A549 (cell line): ENCODE results near the gene LTA4H. TPM values are rescaled to one million over a fixed set of nuclear protein-coding genes. Genes with fewer than 3 reads are reported as not detected.
A peak's percentile ranks its signal among the peaks of the same experiment; 100 is the strongest.

ENCODE experiments used
- ATAC-seq, 2 experiments: fragments of 200-7000 bp in 1 of 2; fragments of >200 bp in 1 of 2; cut with Nextera tagmentation in 1 of 2; cut with Tn5 transposase in 1 of 2; 3 replicates each; pipeline versions ENCODE4 v1.8.0 to v1.9.1; 2018 to 2020; ENCODE audit warnings: mild to moderate bottlenecking in 1 of 2, moderate library complexity in 1 of 2
- CTCF ChIA-PET: fragments of 300-600 bp; sonication (Branson Sonifier 250); formaldehyde crosslinking; extraction: SDS; loops from one replicate; lab custom pipeline; 2021; ENCODE audit warnings: antibody characterized with exemption, inconsistent platforms; lab: Yijun Ruan, JAX
- POLR2A ChIA-PET: fragments of 350-600 bp; formaldehyde crosslinking; extraction: SDS; loops from one replicate; lab custom pipeline; 2021; ENCODE audit warnings: antibody characterized with exemption, inconsistent platforms; lab: Yijun Ruan, JAX
- DNase-seq, 2 experiments: peaks; one replicate each; pipeline versions ENCODE4 v3.0.0 to v3.0.0-alpha.2; 2011 to 2016; ENCODE audit warnings: low read depth in 1 of 2, low spot score in 1 of 2
- FAIRE-seq: peaks from 2 replicates; lab custom pipeline; 2011; peaks lifted over from hg19 to GRCh38; lab: Jason Lieb, UNC
- H3K27ac ChIP-seq, 2 experiments: fragments of >200 bp; sonication (Bioruptor Twin); formaldehyde crosslinking; 3 replicates each; pipeline ENCODE4 v1.5.1; 2016 to 2017
- H3K4me1 ChIP-seq: fragments of >200 bp; sonication (Bioruptor Twin); formaldehyde crosslinking; 3 replicates; pipeline ENCODE4 v1.6.1; 2016
- H3K4me2 ChIP-seq: fragments of >200 bp; sonication (Bioruptor Twin); formaldehyde crosslinking; 3 replicates; pipeline ENCODE4 v1.6.1; 2016
- H3K4me3 ChIP-seq: fragments of >200 bp; sonication (Bioruptor Twin); formaldehyde crosslinking; 3 replicates; pipeline ENCODE4 v1.5.1; 2016
- H3K9me3 ChIP-seq: fragments of >200 bp; sonication (Bioruptor Twin); formaldehyde crosslinking; 3 replicates; pipeline ENCODE4 v1.6.1; 2016
- CTCF ChIP-seq: fragments of >200 bp; sonication (Bioruptor Twin); formaldehyde crosslinking; IDR thresholded peaks from 3 replicates; pipeline ENCODE4 v1.5.1; 2016
- EHF ChIP-seq: fragments of 250-450 bp; sonication (Bioruptor Pico); IDR thresholded peaks from 2 replicates; pipeline ENCODE4 v1.5.0; 2020; ENCODE audit warnings: mild to moderate bottlenecking
- HDAC2 ChIP-seq: fragments of 200-600 bp; sonication (generic); IDR thresholded peaks from 2 replicates; pipeline ENCODE4 v1.6.1; 2016
- HEYL ChIP-seq: fragments of 250-450 bp; sonication (Bioruptor Pico); IDR thresholded peaks from 2 replicates; pipeline ENCODE4 v1.8.0; 2021; ENCODE audit warnings: mild to moderate bottlenecking, moderate library complexity
- HOXA7 ChIP-seq: fragments of 250-450 bp; sonication (Bioruptor Pico); IDR thresholded peaks from 2 replicates; pipeline ENCODE4 v1.5.0; 2020; ENCODE audit warnings: mild to moderate bottlenecking, moderate library complexity
- HOXB13 ChIP-seq: fragments of 250-450 bp; sonication (Bioruptor Pico); IDR thresholded peaks from 2 replicates; pipeline ENCODE4 v1.5.0; 2020; ENCODE audit warnings: low read depth, mild to moderate bottlenecking, moderate library complexity
- JUN ChIP-seq, 2 experiments: fragments of >200 bp; sonication (Bioruptor Twin); formaldehyde crosslinking; IDR thresholded peaks; 2 replicates in 1 of 2; 3 replicates in 1 of 2; pipeline ENCODE4 v1.6.1; 2016 to 2017
- KDM5A ChIP-seq: fragments of 200-600 bp; sonication (generic); IDR thresholded peaks from 2 replicates; pipeline ENCODE4 v1.6.1; 2016; ENCODE audit warnings: antibody characterized with exemption, mild to moderate bottlenecking
- MAZ ChIP-seq: fragments of 150-350 bp; IDR thresholded peaks from 2 replicates; pipeline ENCODE4 v1.6.1; 2014; ENCODE audit warnings: antibody characterized with exemption, low read depth, low read length, borderline replicate concordance
- MYC ChIP-seq: IDR thresholded peaks from 2 replicates; pipeline ENCODE4 v1.6.1; 2012; ENCODE audit warnings: mild to moderate bottlenecking, inconsistent platforms, low read length, improper control_type of control experiment, borderline replicate concordance
- PHF8 ChIP-seq: fragments of 200-600 bp; sonication (generic); IDR thresholded peaks from 2 replicates; pipeline ENCODE4 v1.6.1; 2016; ENCODE audit warnings: low read depth, mild to moderate bottlenecking, antibody characterized with exemption, moderate library complexity, borderline replicate concordance
- RCOR1 ChIP-seq: fragments of 150-350 bp; IDR thresholded peaks from 2 replicates; pipeline ENCODE4 v1.6.1; 2014; ENCODE audit warnings: antibody characterized with exemption, low read length, low read depth
- RFX5 ChIP-seq: fragments of 450-650 bp; IDR thresholded peaks from 2 replicates; pipeline ENCODE4 v1.7.1; 2014; ENCODE audit warnings: antibody characterized with exemption, mild to moderate bottlenecking, moderate library complexity
- TP53 ChIP-seq: fragments of 250-450 bp; sonication (Bioruptor Pico); IDR thresholded peaks from 2 replicates; pipeline ENCODE4 v1.5.0; 2021; ENCODE audit warnings: mild to moderate bottlenecking, moderate library complexity
- USF2 ChIP-seq: fragments of 450-650 bp; IDR thresholded peaks from 2 replicates; pipeline ENCODE4 v1.6.1; 2014; ENCODE audit warnings: antibody characterized with exemption
- ZFP36 ChIP-seq: fragments of 450-650 bp; IDR thresholded peaks from 2 replicates; pipeline ENCODE4 v1.6.1; 2014; ENCODE audit warnings: borderline replicate concordance; ENCODE audit not compliant: partially characterized antibody
- WGBS: methylation state at CpG from one replicate; pipeline ENCODE4 v1.1.6; 2017; ENCODE audit errors: missing lambda C conversion rate; 5-methylcytosine and 5-hydroxymethylcytosine counted together
- polyA plus RNA-seq, 4 experiments: library from polyadenylated mRNA; depleted of rRNA in 3 of 4; stranded (reverse); fragments of >200 nt; fragmentation: RNase III in 1 of 4; extraction: RNeasy Plus Mini Kit Qiagen cat#74134 plus additional on column Dnase treatment in 1 of 4; gene quantifications; 2 replicates in 3 of 4; 3 replicates in 1 of 4; pipeline ENCODE4 v1.2.3, GENCODE V29; 2011 to 2017
- TF ChIP-seq, protein P1 (sequence below): fragments of 150-350 bp; IDR thresholded peaks from 2 replicates; pipeline ENCODE4 v1.6.1; 2014; ENCODE audit warnings: low read depth, mild to moderate bottlenecking, low read length
- TF ChIP-seq, protein P2 (sequence below): fragments of >200 bp; sonication (Bioruptor Twin); formaldehyde crosslinking; IDR thresholded peaks from 2 replicates; pipeline ENCODE4 v1.6.1; 2016
- TF ChIP-seq, protein P3 (sequence below): fragments of 200-600 bp; sonication (generic); IDR thresholded peaks from 2 replicates; pipeline ENCODE4 v1.6.1; 2016; ENCODE audit warnings: antibody characterized with exemption, mild to moderate bottlenecking, moderate library complexity

The LTA4H gene
- polyA plus RNA-seq, 2 of the 4 experiments (the other 2 are of a cell fraction): 126 to 174 TPM

- H3K4me3 ChIP-seq: peak overlapping the region; percentile 67
- FAIRE-seq: no peak
- peaks cover 18% of the 10 kb centered on the region for H3K4me1 ChIP-seq
- 2% methylated on average over 24 of the region's 25 CpGs for WGBS
- peak in 1 of 2 experiments; percentile 38 for DNase-seq
- H3K9me3 ChIP-seq: no peaks in the 10 kb centered on the region
- peak overlapping the region; percentile 78 to 90 for H3K27ac ChIP-seq
- POLR2A ChIA-PET: interaction anchor here (1.7 kb wide), 1 partner anchor 92 kb away, joined by 11 read pairs; the partner anchor contains the start of genes AMDHD1 and CCDC38
- TF ChIP-seq, protein P1, sequence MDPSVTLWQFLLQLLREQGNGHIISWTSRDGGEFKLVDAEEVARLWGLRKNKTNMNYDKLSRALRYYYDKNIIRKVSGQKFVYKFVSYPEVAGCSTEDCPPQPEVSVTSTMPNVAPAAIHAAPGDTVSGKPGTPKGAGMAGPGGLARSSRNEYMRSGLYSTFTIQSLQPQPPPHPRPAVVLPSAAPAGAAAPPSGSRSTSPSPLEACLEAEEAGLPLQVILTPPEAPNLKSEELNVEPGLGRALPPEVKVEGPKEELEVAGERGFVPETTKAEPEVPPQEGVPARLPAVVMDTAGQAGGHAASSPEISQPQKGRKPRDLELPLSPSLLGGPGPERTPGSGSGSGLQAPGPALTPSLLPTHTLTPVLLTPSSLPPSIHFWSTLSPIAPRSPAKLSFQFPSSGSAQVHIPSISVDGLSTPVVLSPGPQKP: no peak
- TF ChIP-seq TP53: no peak
- TF ChIP-seq JUN (IDR thresholded peaks at IDR 0.05): no peak
- no peak for TF ChIP-seq HOXA7 (CRISPR knock-in tag)
- no peak for TF ChIP-seq MAZ
- no peak for TF ChIP-seq USF2
- TF ChIP-seq RCOR1: no peak
- TF ChIP-seq PHF8: no peak
- TF ChIP-seq EHF (CRISPR knock-in tag): no peak
- no peak for TF ChIP-seq KDM5A
- no peak for TF ChIP-seq MYC
- no peak for TF ChIP-seq CTCF
- no peak for TF ChIP-seq HDAC2
- TF ChIP-seq, protein P2, sequence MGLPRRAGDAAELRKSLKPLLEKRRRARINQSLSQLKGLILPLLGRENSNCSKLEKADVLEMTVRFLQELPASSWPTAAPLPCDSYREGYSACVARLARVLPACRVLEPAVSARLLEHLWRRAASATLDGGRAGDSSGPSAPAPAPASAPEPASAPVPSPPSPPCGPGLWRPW: no peak
- no peak for TF ChIP-seq ZFP36
- TF ChIP-seq HOXB13 (CRISPR knock-in tag): no peak
- TF ChIP-seq RFX5: no peak
- TF ChIP-seq, protein P3, sequence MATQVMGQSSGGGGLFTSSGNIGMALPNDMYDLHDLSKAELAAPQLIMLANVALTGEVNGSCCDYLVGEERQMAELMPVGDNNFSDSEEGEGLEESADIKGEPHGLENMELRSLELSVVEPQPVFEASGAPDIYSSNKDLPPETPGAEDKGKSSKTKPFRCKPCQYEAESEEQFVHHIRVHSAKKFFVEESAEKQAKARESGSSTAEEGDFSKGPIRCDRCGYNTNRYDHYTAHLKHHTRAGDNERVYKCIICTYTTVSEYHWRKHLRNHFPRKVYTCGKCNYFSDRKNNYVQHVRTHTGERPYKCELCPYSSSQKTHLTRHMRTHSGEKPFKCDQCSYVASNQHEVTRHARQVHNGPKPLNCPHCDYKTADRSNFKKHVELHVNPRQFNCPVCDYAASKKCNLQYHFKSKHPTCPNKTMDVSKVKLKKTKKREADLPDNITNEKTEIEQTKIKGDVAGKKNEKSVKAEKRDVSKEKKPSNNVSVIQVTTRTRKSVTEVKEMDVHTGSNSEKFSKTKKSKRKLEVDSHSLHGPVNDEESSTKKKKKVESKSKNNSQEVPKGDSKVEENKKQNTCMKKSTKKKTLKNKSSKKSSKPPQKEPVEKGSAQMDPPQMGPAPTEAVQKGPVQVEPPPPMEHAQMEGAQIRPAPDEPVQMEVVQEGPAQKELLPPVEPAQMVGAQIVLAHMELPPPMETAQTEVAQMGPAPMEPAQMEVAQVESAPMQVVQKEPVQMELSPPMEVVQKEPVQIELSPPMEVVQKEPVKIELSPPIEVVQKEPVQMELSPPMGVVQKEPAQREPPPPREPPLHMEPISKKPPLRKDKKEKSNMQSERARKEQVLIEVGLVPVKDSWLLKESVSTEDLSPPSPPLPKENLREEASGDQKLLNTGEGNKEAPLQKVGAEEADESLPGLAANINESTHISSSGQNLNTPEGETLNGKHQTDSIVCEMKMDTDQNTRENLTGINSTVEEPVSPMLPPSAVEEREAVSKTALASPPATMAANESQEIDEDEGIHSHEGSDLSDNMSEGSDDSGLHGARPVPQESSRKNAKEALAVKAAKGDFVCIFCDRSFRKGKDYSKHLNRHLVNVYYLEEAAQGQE: no peak
- no peak for TF ChIP-seq HEYL
- CTCF ChIA-PET: interaction anchor here (1.5 kb wide), 1 partner anchor 36 kb away, joined by 5 read pairs; no protein-coding TSS in a partner anchor
- H3K4me2 ChIP-seq: peak overlapping the region; percentile 85
- peak; percentile 65 to 70 for ATAC-seq
Observed at GRCh38 chr12:96034621-96035282, 635 bp downstream of the LTA4H start.
